Measurements from ENCODE around the gene EFNA5. TPM values are rescaled to one million over a fixed set of nuclear protein-coding genes. Genes with fewer than 3 reads are reported as not detected.
A peak's percentile ranks its signal among the peaks of the same experiment; 100 is the strongest.

EFNA5 gene
- total and polyA plus RNA-seq, 2 experiments from 2014 or later = 8.5 to 18.8 TPM

DNA sequence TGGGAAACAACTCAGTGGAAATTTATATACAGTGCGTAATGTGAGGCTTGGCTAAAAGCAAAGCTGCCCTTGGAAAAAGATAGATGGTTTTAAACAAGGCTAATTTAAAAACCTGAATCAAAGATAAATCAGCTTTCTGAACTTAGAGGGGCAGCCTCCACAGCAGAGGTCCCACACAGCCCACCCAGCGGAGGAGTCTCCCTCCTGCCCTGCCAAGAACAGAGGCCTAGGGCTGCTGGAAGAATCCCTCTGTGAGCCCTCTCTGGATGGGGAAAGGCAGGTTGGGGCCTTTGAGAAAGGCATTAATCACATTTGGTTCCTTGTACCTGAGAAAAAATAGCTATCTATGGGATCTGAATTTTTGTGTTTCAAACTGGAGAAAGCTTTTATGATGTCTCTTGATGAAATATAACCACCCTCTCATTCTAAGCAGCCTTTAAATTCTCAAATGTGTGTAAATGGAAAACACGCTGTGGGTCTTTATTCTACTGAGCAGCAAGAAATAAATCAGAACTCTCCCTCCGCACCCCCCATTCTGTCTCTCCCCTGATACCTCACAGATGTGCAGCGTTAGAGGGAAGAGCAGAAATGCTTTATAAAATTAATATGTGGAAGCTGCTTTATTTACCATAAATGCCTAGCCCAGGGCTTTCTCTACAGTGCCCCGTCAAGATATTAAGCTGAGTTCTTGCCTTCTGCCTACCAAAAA, 329.2 kb downstream of the EFNA5 start:
- 81% methylated on average over 6 of the region's 6 CpGs for WGBS (ENCODE audit: low lambda C conversion rate, missing lambda C conversion rate)
- Histone ChIP-seq H3K27ac (no peak overlapping the region), H3K4me2 (no peak overlapping the region), H4K20me1 (ENCODE audit: insufficient read depth, poor library complexity, severe bottlenecking) (no peaks in the 10 kb centered on the region), H3K9me3 (ENCODE audit: low read depth) (peaks cover 7% of the 10 kb centered on the region), H3K79me2 (no peaks in the 10 kb centered on the region), H3K36me3 (replicated peaks; ENCODE audit: insufficient read depth, low read depth) (no peaks in the 10 kb centered on the region), H3K27me3 (no peaks in the 10 kb centered on the region), H2AFZ (no peak overlapping the region), H3K4me1 (ENCODE audit: insufficient read depth) (no peaks in the 10 kb centered on the region), H3K9me2 (replicated peaks; ENCODE audit: insufficient read depth) (no peaks in the 10 kb centered on the region), H3K4me3 (no peak overlapping the region)
- no peak for DNase-seq (ENCODE audit: low spot score)
- TF ChIP-seq, protein P1, sequence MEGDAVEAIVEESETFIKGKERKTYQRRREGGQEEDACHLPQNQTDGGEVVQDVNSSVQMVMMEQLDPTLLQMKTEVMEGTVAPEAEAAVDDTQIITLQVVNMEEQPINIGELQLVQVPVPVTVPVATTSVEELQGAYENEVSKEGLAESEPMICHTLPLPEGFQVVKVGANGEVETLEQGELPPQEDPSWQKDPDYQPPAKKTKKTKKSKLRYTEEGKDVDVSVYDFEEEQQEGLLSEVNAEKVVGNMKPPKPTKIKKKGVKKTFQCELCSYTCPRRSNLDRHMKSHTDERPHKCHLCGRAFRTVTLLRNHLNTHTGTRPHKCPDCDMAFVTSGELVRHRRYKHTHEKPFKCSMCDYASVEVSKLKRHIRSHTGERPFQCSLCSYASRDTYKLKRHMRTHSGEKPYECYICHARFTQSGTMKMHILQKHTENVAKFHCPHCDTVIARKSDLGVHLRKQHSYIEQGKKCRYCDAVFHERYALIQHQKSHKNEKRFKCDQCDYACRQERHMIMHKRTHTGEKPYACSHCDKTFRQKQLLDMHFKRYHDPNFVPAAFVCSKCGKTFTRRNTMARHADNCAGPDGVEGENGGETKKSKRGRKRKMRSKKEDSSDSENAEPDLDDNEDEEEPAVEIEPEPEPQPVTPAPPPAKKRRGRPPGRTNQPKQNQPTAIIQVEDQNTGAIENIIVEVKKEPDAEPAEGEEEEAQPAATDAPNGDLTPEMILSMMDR (IDR thresholded peaks at IDR 0.05; ENCODE audit: poor library complexity) = no peak
- no peak for TF ChIP-seq EZH2 (IDR thresholded peaks at IDR 0.05; ENCODE audit: borderline replicate concordance)
- TF ChIP-seq EZH2phosphoT487 (IDR thresholded peaks at IDR 0.05; ENCODE audit: low read depth, severe bottlenecking, unreplicated experiment) = no peak

DNA sequence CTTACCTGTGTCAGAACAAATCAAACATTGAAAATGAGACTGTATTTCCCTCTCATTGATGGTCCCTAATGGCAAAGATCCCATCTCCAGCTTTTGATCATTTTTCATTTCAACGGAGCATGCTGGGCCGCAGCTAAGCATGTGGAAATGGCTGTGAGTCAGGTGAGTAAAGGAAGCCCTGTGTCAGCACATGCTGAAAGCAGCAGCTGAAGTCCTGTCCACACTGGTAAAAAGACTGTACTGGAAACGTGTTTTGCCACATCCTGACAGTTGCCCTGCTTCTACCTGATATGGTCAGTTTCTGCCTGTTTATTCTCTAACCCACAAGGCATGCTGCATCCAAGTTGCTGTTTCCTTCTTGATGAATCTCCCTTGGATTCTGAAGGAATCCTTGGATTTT, 330.1 kb downstream of the EFNA5 start:
- H3K4me3 ChIP-seq = no peak overlapping the region
- H3K27me3 ChIP-seq = no peaks in the 10 kb centered on the region
- peak overlapping the region; percentile 4 for H3K27ac ChIP-seq
- H3K4me2 ChIP-seq = no peak overlapping the region
- H3K9me3 ChIP-seq (ENCODE audit: low read depth) = peaks cover 7% of the 10 kb centered on the region
- no peaks in the 10 kb centered on the region for H3K36me3 ChIP-seq (replicated peaks; ENCODE audit: insufficient read depth, low read depth)
- no peaks in the 10 kb centered on the region for H3K4me1 ChIP-seq (ENCODE audit: insufficient read depth)
- H3K79me2 ChIP-seq = no peaks in the 10 kb centered on the region
- H2AFZ ChIP-seq = no peak overlapping the region
- WGBS (ENCODE audit: low lambda C conversion rate, missing lambda C conversion rate) = 76% methylated on average over 3 of the region's 3 CpGs
- peak; percentile 19 for DNase-seq (ENCODE audit: low spot score)
- H3K9me2 ChIP-seq (replicated peaks; ENCODE audit: insufficient read depth) = no peaks in the 10 kb centered on the region
- TF ChIP-seq, protein P1 (IDR thresholded peaks at IDR 0.05; ENCODE audit: poor library complexity) = no peak
- TF ChIP-seq EZH2 (IDR thresholded peaks at IDR 0.05; ENCODE audit: borderline replicate concordance) (no peak), EZH2phosphoT487 (IDR thresholded peaks at IDR 0.05; ENCODE audit: low read depth, severe bottlenecking, unreplicated experiment) (no peak)
- H4K20me1 ChIP-seq (ENCODE audit: insufficient read depth, poor library complexity, severe bottlenecking) = no peaks in the 10 kb centered on the region

GRCh38 chr5:107338335-107338734, 332.4 kb downstream of the EFNA5 start:
- Histone ChIP-seq H2AFZ (no peak overlapping the region), H3K9me3 (ENCODE audit: low read depth) (no peaks in the 10 kb centered on the region), H3K4me2 (no peak overlapping the region), H3K36me3 (replicated peaks; ENCODE audit: insufficient read depth, low read depth) (no peaks in the 10 kb centered on the region), H3K4me3 (no peak overlapping the region), H4K20me1 (ENCODE audit: insufficient read depth, poor library complexity, severe bottlenecking) (no peaks in the 10 kb centered on the region), H3K27me3 (no peaks in the 10 kb centered on the region), H3K9me2 (replicated peaks; ENCODE audit: insufficient read depth) (no peaks in the 10 kb centered on the region), H3K27ac (no peak overlapping the region), H3K4me1 (ENCODE audit: insufficient read depth) (no peaks in the 10 kb centered on the region), H3K79me2 (no peaks in the 10 kb centered on the region)
- WGBS (ENCODE audit: low lambda C conversion rate, missing lambda C conversion rate) = 95% methylated on average over 2 of the region's 2 CpGs
- no peak for DNase-seq (ENCODE audit: low spot score)
- TF ChIP-seq, protein P1 (IDR thresholded peaks at IDR 0.05; ENCODE audit: poor library complexity) = no peak
- no peak for TF ChIP-seq EZH2 (IDR thresholded peaks at IDR 0.05; ENCODE audit: borderline replicate concordance)
- no peak for TF ChIP-seq EZH2phosphoT487 (IDR thresholded peaks at IDR 0.05; ENCODE audit: low read depth, severe bottlenecking, unreplicated experiment)
